Epithelial cell of proximal tubule (primary cell): ENCODE measurements around the gene GATA5. TPM values are rescaled to one million over a fixed set of nuclear protein-coding genes. Genes with fewer than 3 reads are reported as not detected.

Experiments
- DNase-seq: peaks from one replicate; pipeline ENCODE4 v3.0.0-alpha.2; 2011; ENCODE audit warnings: low read depth
- H3K4me3 ChIP-seq: 2 replicates; pipeline ENCODE4 v1.5.1; 2011; ENCODE audit warnings: low read depth, mild to moderate bottlenecking, low read length
- CTCF ChIP-seq: conservative IDR thresholded peaks from 2 replicates; pipeline ENCODE4 v1.5.1; 2012; ENCODE audit warnings: low read depth, mild to moderate bottlenecking, low read length
- total RNA-seq: library from RNA; depleted of rRNA; stranded (reverse); fragments of >200 nt; gene quantifications from 2 replicates; pipeline ENCODE4 v1.2.3, GENCODE V29; 2015

The GATA5 gene
- total RNA-seq, 1 donor from 2014 or later: not detected

- TF ChIP-seq CTCF: no peak
- DNase-seq: no peak
- no peak overlapping the region for H3K4me3 ChIP-seq
These were observed 9.6 kb downstream of the GATA5 start for GRCh38 chr20:62466072-62466760.

GRCh38 chr20:62464990-62465389 is 10.8 kb downstream of the GATA5 start:
- TF ChIP-seq CTCF: no peak
- H3K4me3 ChIP-seq: no peak overlapping the region
- DNase-seq: no peak

- DNase-seq: no peak
- H3K4me3 ChIP-seq: no peak overlapping the region
- TF ChIP-seq CTCF: no peak
These were observed 11.4 kb downstream of the GATA5 start for GRCh38 chr20:62464425-62464770.

GRCh38 chr20:62463651-62464424 is 12.0 kb downstream of the GATA5 start:
- H3K4me3 ChIP-seq: no peak overlapping the region
- no peak for DNase-seq
- no peak for TF ChIP-seq CTCF

GRCh38 chr20:62462976-62463592 is 12.7 kb downstream of the GATA5 start:
- DNase-seq: no peak
- H3K4me3 ChIP-seq: no peak overlapping the region
- no peak for TF ChIP-seq CTCF

- DNase-seq: no peak
- no peak overlapping the region for H3K4me3 ChIP-seq
- no peak for TF ChIP-seq CTCF
These were observed 14.0 kb downstream of the GATA5 start for GRCh38 chr20:62461834-62462233.

- no peak for DNase-seq
- no peak overlapping the region for H3K4me3 ChIP-seq
- TF ChIP-seq CTCF: no peak
These were observed 14.6 kb downstream of the GATA5 start for GRCh38 chr20:62461157-62461556.
